Measurements from ENCODE around the gene STUB1. TPM values are rescaled to one million over a fixed set of nuclear protein-coding genes. Genes with fewer than 3 reads are reported as not detected.
"Not testable (repeated sequence)": the region's sequence is repeated elsewhere in the genome, so short reads cannot be mapped to it uniquely, and the experiment has no call there.

Gene STUB1
- total RNA-seq, 6 experiments from 2014 or later, result 37.3 to 69.6 (median 54.3) TPM

DNA sequence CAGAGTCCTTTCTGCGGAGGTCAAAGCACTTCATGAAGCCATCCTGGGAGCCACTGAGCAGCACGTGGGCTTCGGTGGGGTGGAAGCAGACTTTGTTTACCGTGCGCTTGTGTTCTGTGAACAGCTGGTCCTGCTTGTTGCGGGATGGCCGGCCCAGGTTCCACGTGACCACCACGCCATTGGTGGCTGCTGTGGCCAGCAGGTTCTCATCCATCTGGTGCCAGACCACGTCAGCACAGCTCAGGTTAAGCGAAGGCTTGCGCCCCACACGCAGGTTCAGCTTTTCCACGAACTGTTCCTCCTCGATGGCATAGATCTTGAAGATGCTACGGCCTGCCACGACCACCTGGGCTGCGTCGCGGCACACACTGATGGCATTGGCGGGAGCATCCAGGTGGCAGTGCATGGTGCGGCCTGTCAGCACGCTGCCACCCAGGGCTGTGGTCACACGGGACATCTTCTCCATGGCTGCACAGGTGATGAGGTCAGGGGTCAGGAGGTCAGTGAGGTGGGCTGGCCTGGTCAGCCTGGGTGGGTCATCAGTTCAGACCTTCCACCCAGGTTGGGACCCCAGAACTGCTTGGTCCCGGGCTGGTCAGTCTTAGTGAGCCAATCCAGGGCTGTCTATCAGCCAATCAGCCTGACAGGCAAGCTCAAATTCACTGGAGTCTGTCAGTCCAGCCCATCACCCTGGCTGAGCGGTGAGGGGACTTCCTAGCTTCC is 9.1 kb downstream of the STUB1 start:
- peaks cover 0 to 6% (median 0%) of the 10 kb centered on the region in 4 donors for H3K36me3 ChIP-seq
- intact Hi-C loops (cut with DNase I), result no loop called here
- peaks cover 0 to 19% (median 9%) of the 10 kb centered on the region in 4 donors for H3K4me1 ChIP-seq
- DNase-seq (no peak), ATAC-seq (no peak)
- H3K27ac ChIP-seq, result peak overlapping the region in 1 of 3 donors; percentile 68
- TF ChIP-seq POLR2A (IDR thresholded peaks at IDR 0.05) (no peak), CTCF (IDR thresholded peaks at IDR 0.05) (no peak)
- 80% methylated on average over 2 of the region's 26 CpGs for WGBS (ENCODE audit: insufficient coverage, low coverage, low lambda C conversion rate, missing lambda C conversion rate)
- peaks cover 0 to 4% of the 10 kb centered on the region in 2 donors for H3K27me3 ChIP-seq
- H3K4me3 ChIP-seq, result peak overlapping the region; percentile 93 to 96 (median 94)
- H3K9me3 ChIP-seq, result no peaks in the 10 kb centered on the region

- 80% methylated on average over 10 of the region's 16 CpGs for WGBS (ENCODE audit: insufficient coverage, low coverage, low lambda C conversion rate, missing lambda C conversion rate)
- H3K36me3 ChIP-seq; ATAC-seq; H3K4me3 ChIP-seq; H3K27ac ChIP-seq; DNase-seq; H3K9me3 ChIP-seq; intact Hi-C loops (cut with DNase I): not testable (repeated sequence)
- peaks cover 0 to 19% (median 8%) of the 10 kb centered on the region in 4 donors for H3K4me1 ChIP-seq
- peaks cover 0 to 10% of the 10 kb centered on the region in 2 donors for H3K27me3 ChIP-seq
Observed at GRCh38 chr16:691242-691641, 11.0 kb downstream of the STUB1 start.

DNA sequence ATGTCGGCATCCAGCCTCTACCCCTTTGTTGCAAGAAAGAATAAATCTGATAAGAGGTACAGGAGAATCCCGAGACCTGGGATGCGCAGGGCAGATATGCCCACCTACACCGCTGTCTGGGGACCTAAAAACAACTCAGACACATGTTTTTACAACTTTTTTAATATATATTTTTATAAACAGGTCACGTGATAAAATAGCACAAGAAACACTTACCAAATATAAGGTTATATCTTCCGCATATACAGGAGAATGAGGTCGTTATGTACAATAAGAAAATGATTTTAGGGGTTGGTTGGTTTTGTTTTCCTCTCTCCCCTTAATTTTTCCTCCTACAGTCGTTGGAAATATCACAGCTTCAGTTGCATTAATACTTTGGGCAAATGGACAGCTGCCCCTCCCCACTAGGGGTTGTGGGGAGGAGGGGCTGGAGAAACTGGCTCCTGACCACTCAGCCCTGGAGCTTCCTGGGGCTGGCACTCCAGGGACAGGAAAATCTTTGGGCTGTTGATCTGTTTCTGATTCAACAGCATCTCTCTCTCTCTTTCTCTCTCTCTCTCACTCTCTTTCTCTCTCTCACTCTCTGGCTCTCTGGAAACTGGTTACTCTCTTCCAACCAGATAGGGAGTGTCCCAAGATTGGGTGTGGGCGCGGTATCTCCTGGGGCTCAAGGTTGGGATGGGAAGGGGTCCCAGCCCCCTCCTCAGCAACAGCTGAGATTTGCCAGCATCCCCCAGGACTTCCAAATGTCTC is 12.3 kb downstream of the STUB1 start:
- 63% methylated on average over 10 of the region's 10 CpGs for WGBS (ENCODE audit: insufficient coverage, low coverage, low lambda C conversion rate, missing lambda C conversion rate)
- Histone ChIP-seq H3K4me3 (no peak overlapping the region), H3K36me3 (no peaks in the 10 kb centered on the region), H3K4me1 (peaks cover 0 to 19% (median 8%) of the 10 kb centered on the region in 4 donors), H3K27ac (no peak overlapping the region), H3K9me3 (no peaks in the 10 kb centered on the region), H3K27me3 (peaks cover 0 to 10% of the 10 kb centered on the region in 2 donors)
- no peak for ATAC-seq
- TF ChIP-seq CTCF (IDR thresholded peaks at IDR 0.05) (no peak), POLR2A (IDR thresholded peaks at IDR 0.05) (no peak)
- intact Hi-C loops (cut with DNase I), result no loop called here
- no peak for DNase-seq

DNA sequence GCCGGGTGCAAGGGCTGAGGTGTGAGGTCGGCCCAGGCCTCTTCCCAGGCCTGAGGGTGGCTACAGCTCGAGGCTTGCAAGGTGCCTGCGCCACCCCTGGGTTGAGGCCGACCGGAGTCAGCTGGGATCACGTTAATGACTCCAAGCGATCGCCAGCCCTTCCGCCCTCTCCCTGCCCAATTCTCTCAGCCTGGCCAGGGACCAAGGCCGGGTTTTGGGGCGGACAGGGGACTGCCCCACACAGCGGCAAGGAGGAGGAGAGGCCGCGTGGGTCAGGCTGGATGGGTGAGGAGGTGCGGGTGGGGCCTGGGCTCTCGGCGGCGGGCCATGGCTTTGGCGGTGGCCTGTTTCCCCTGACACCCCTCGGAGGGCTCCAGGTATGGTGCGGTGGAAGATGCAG is 13.2 kb downstream of the STUB1 start:
- Histone ChIP-seq H3K4me3 (no peak overlapping the region), H3K27me3 (peaks cover 0 to 10% of the 10 kb centered on the region in 2 donors), H3K9me3 (no peaks in the 10 kb centered on the region), H3K27ac (no peak overlapping the region), H3K36me3 (no peaks in the 10 kb centered on the region), H3K4me1 (peaks cover 0 to 18% (median 8%) of the 10 kb centered on the region in 4 donors)
- intact Hi-C loops (cut with DNase I), result no loop called here
- DNase-seq (no peak), ATAC-seq (no peak)
- 60% methylated on average over 1 of the region's 22 CpGs for WGBS (ENCODE audit: insufficient coverage, low coverage, low lambda C conversion rate, missing lambda C conversion rate)
- no peak for TF ChIP-seq CTCF (IDR thresholded peaks at IDR 0.05)

DNA sequence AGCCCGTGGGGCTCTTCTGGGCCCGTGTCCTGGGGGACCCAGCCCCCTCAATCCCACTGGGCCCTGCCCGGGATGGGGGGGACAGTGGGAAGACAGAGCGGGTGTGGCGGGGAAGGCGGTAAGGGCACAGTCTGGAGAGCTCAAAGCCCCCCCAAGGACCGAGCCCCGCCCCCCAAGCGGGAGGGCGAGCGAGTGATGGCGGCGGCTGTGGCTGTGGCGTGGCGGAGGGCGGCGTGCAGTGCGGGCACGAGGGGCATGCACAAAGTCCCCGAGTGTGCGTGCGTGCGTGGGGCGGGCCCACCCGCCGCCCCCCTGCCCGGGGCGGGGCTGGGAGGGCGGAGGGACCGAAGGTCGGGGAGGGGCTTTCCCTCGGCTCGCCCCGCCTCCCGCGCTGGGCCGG is 13.6 kb downstream of the STUB1 start:
- H3K4me1 ChIP-seq, result peaks cover 0 to 15% (median 7%) of the 10 kb centered on the region in 4 donors
- intact Hi-C loops (cut with DNase I), result no loop called here
- TF ChIP-seq POLR2A (IDR thresholded peaks at IDR 0.05), result no peak
- TF ChIP-seq CTCF (IDR thresholded peaks at IDR 0.05), result no peak
- no peaks in the 10 kb centered on the region for H3K9me3 ChIP-seq
- no peak for DNase-seq
- ATAC-seq, result no peak
- no peak overlapping the region for H3K4me3 ChIP-seq
- H3K27ac ChIP-seq, result no peak overlapping the region
- 20% methylated on average over 2 of the region's 37 CpGs for WGBS (ENCODE audit: insufficient coverage, low coverage, low lambda C conversion rate, missing lambda C conversion rate)
- peaks cover 0 to 10% of the 10 kb centered on the region in 2 donors for H3K27me3 ChIP-seq
- H3K36me3 ChIP-seq, result no peaks in the 10 kb centered on the region

Measured in right lobe of liver (tissue), 6 donors.